ENCODE data around the gene YJEFN3.

YJEFN3 gene

GRCh38 chr19:19537075-19538048, 8.7 kb downstream of the YJEFN3 start:
- DNase-seq (ENCODE audit: extremely low read depth in 1 of 2, low read depth in 1 of 2), result no peak

- no peak for DNase-seq (ENCODE audit: extremely low read depth in 1 of 2, low read depth in 1 of 2)
Observed at GRCh38 chr19:19538061-19538784, 9.5 kb downstream of the YJEFN3 start, which contains the start of gene CILP2. Gene CILP2, plus strand, starts transcription at chr19:19538265. Its CDS starts 85 bp downstream, at chr19:19538350.

GRCh38 chr19:19538785-19539166, 10.1 kb downstream of the YJEFN3 start:
- DNase-seq (ENCODE audit: extremely low read depth in 1 of 2, low read depth in 1 of 2), result no peak

- no peak for DNase-seq (ENCODE audit: extremely low read depth in 1 of 2, low read depth in 1 of 2)
Observed at GRCh38 chr19:19539698-19540063, 11.0 kb downstream of the YJEFN3 start.

GRCh38 chr19:19540064-19540714, 11.5 kb downstream of the YJEFN3 start:
- peak in 1 of 2 donors; percentile 37 for DNase-seq (ENCODE audit: extremely low read depth in 1 of 2, low read depth in 1 of 2)

GRCh38 chr19:19540715-19541515, 12.2 kb downstream of the YJEFN3 start:
- peak in 1 of 2 donors; percentile 56 for DNase-seq (ENCODE audit: extremely low read depth in 1 of 2, low read depth in 1 of 2)

GRCh38 chr19:19541616-19542015, 12.9 kb downstream of the YJEFN3 start:
- no peak for DNase-seq (ENCODE audit: extremely low read depth in 1 of 2, low read depth in 1 of 2)

GRCh38 chr19:19542507-19542906, 13.8 kb downstream of the YJEFN3 start:
- DNase-seq (ENCODE audit: extremely low read depth in 1 of 2, low read depth in 1 of 2), result no peak

- no peak for DNase-seq (ENCODE audit: extremely low read depth in 1 of 2, low read depth in 1 of 2)
Observed at GRCh38 chr19:19543101-19543500, 14.4 kb downstream of the YJEFN3 start.

- no peak for DNase-seq (ENCODE audit: extremely low read depth in 1 of 2, low read depth in 1 of 2)
Observed at GRCh38 chr19:19543640-19544039, 14.9 kb downstream of the YJEFN3 start.

GRCh38 chr19:19544257-19544953, 15.7 kb downstream of the YJEFN3 start:
- no peak for DNase-seq (ENCODE audit: extremely low read depth in 1 of 2, low read depth in 1 of 2)

GRCh38 chr19:19544954-19545591, 16.4 kb downstream of the YJEFN3 start:
- DNase-seq (ENCODE audit: extremely low read depth in 1 of 2, low read depth in 1 of 2), result no peak

- no peak for DNase-seq (ENCODE audit: extremely low read depth in 1 of 2, low read depth in 1 of 2)
Observed at GRCh38 chr19:19545707-19546106, 17.0 kb downstream of the YJEFN3 start.

- no peak for DNase-seq (ENCODE audit: extremely low read depth in 1 of 2, low read depth in 1 of 2)
Observed at GRCh38 chr19:19546751-19547162, 18.0 kb downstream of the YJEFN3 start.

GRCh38 chr19:19547674-19548336, 19.1 kb downstream of the YJEFN3 start:
- no peak for DNase-seq (ENCODE audit: extremely low read depth in 1 of 2, low read depth in 1 of 2)

GRCh38 chr19:19548915-19549759, 20.4 kb downstream of the YJEFN3 start:
- DNase-seq (ENCODE audit: extremely low read depth in 1 of 2, low read depth in 1 of 2), result no peak

GRCh38 chr19:19549804-19550464, 21.2 kb downstream of the YJEFN3 start:
- no peak for DNase-seq (ENCODE audit: extremely low read depth in 1 of 2, low read depth in 1 of 2)

Data from activated CD8-positive, alpha-beta memory T cell treated with anti-CD3 and anti-CD28 coated beads for 1 hour (primary cell).